ENCODE results near the gene KMT2E.
A peak's percentile ranks its signal among the peaks of the same experiment; 100 is the strongest.

Gene KMT2E

DNA sequence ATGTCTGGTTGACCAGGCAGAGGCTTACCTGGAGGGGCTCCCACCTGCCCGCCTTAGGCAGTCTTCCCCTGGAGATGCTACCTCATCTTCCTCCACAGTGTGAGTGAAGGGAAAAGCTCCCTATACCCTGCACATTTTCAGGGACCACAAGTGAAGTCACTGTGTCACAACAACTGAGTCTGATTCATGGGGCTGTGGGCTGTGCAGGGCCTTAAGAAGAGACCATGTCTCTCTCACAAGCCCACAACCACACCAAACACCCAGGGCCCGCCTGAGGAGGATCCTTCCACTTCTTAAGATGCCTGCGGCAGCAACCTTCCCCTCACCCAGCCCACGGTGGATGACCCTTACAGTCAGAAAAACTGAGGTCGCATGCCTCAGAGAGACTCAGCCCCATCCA is 118.3 kb downstream of the KMT2E start:
- DNase-seq, result no peak

DNA sequence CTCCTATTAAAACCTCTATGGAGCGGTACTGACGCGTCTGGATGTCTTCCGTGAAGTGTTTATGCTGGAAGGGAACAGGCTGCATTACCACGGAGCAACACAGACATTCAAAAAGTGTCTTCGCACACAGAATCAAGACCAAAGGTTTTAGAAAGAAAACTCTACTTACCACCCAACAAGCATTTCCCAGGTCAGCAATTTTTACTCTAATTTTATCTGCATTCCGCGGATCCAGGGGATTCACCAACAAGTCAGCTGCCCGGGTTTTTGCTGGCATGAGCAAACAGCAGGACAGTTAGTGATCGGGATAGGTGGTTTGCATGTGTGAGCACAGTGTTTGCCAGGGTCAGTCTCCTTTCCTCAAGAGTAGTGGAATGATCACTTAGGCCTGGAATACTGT is 118.8 kb downstream of the KMT2E start:
- DNase-seq, result no peak

DNA sequence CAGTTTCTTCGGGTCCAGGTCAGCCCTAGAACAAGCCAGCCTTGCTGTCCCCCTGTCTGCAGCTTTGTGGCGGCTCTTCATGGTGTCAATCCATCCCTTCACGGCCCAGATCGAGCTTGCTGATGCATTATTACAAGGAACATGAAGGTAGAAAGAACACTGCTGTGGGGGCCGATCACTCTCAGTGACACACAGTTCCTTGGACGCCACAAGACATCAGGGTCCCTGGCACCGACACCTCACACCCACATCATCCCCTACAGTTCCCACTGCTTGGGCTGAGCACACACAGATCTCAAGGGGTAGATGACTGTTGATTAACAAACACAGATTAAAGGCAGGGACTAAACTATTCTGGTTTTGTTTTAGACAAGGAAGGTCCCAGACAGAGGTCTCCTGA is 119.4 kb downstream of the KMT2E start:
- no peak for DNase-seq

DNA sequence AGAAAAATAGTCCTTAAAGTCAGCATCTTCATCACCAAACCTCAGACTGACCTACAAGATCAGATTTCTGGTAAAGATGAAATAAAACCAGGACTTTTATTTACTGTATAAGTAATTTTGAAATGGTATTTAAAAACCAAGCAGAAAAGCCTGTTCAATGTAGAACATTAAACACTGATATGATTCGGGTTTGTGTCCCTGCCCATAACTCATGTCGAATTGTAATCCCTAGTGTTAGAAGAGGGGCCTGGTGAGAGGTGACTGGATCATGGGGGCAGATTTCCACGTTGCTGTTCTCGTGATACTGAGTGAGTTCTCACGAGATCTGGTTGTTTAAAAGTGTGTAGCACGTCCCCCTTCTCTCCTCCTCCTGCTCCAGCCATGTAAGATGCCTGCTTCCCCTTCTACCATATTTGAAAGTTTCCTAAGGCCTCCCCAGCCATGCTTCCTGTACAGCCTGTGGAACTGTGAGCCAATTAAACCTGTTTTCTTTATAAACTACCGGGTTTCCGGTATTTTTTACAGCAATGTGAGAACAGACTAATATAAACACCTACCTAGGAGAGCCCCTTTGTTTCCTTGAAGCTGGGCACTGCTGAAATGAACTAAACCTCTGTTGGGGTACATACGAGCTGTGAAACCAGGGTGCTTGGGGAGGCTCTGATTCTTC is 120.1 kb downstream of the KMT2E start:
- DNase-seq, result no peak

DNA sequence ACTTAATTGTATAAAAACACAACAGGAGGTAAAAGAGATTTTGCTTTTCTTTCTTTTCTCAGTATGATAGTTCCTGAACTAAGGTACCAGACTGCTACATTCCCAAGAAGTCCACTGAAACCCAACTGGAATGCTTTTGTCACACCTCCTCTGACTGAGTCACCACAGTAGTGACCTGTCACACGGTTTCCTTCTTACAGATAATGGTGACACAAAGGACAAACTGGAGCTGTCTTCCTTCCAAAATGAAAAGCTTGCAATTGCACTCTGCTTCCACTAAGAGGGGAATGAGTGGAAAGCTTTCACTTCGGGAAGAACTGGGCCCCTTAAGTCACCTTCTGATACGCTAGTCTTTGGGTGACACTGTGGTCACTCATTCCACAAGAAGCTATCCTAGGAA is 122.2 kb downstream of the KMT2E start:
- DNase-seq, result no peak

DNA sequence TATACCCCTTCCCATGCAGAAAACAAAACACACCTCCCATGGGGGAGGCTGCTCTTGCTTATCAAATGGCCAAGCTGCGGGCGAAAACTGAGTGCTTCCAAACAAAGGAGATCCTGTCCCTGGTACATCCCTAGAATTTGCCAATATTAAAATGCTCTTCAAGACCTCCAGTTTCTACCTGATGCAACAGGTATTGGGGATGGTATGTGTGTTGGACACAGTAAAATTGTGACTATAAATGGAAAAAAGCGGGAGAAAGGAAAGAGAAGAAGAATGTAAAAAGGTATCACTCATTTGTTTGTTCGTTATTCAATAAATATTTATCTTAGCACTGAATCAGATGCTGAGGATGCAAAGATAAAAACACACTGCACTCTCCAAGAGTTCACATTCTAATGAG is 123.9 kb downstream of the KMT2E start:
- no peak for DNase-seq

DNA sequence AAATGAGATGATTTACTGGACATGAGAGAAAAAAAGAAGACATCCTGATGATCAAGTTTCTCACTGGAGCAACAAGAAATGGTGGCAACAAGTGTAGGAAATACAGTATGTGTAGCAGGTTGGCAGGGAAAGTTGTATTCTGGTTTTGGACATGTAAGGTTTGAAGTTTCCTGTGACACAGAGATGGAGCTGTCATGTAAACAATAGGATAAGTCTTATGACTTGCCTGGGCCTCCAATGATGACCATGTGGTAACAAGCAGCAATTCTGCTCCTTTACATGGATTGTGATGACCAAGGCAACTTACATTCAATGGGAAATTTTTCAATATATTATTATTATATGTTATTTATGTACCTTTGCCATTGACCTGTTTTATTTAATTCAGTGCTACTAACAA is 125.4 kb downstream of the KMT2E start:
- DNase-seq, result no peak

DNA sequence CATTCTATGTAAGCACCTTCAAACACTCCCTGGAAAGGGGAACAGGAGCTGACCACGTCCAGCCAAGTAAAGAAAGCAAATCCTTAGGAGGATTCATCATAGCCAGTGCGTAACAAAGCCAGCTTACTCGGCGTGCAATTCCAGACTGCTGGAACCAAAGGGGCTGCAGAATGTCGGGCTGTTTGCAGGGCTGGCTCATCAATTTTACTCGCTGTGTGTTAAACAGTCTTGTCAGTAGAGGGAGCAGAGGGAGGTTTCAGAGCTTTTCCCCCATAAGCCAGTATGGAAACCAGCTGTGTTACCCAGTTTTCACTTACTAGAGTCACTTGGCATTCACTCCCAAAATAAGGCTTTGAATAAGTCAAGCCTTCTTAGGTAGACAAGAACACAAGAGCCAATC is 127.1 kb downstream of the KMT2E start:
- peak; percentile 57 for DNase-seq

DNA sequence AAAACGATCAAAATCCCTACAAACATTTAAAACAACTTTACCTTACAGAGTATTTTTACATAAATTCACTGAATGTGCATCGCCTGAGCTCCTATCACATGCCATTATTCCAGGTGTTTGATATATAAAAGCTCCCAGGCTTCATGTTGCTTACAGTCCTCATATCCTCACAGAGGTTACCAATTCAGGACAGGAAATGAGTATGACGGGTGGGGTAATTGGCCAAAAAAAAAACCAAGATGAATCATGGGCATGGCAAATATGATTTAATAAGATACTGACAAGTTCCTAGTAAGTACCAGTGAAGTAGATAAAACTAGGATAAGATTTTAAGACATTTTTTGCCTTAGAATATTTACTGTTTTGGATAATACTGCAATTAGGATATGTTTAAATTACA is 135.8 kb downstream of the KMT2E start:
- peak; percentile 46 for DNase-seq

DNA sequence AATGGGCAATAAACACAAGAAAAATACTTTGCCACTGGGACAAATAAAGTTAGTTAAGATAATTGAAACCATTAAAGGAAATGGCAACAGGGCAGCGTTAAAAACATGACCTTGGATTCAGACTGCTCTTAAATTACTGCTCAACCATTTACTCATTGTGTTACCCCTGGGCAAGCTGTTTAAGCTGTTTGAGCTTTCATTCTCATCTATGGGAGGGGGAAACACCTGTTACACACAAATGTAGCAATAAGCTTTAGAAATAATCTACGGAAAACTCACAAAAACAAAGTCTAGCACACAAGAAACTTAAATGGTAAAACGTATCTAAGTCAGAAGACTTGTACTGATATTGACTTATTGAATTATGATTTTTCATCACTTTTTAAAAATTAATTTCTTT is 137.1 kb downstream of the KMT2E start:
- no peak for DNase-seq

DNA sequence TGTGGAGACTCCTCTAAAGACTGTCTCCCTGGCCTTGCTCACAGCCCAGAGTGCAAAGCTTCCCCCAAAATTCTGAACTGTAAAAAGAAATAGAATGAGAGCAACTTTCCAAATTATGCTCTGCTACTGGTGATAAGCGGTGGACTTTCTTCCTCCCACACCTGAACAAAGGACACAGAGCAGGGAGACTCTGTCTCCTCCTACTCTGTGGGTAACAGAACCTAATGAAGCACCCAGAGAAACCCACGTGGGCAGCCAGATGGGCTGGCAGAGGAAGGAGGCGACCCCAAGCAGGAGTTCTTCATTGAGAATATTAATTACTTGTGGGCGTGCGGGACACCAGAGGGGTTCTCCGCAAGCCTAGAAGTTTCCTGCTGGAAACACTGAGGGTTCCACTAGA is 139.5 kb downstream of the KMT2E start:
- DNase-seq, result no peak

DNA sequence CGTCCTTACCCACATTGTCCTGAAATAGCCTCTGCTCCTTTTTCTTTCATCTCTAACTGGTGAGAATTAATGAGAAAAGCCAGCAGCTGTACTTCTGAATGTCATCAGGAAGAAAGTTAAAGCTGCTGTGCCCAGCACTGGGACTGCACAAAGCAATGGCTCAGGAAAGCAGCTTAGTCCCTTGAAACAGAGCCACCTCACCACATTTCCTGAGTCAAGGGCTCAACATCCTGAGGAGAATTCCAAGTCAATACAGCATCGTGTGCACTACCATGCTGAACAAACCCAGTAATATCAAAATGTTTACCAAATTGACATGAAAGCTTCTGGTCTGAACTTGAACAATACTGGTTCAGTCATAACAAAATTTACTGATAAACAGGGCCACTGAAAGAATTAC is 140.1 kb downstream of the KMT2E start:
- DNase-seq, result no peak

DNA sequence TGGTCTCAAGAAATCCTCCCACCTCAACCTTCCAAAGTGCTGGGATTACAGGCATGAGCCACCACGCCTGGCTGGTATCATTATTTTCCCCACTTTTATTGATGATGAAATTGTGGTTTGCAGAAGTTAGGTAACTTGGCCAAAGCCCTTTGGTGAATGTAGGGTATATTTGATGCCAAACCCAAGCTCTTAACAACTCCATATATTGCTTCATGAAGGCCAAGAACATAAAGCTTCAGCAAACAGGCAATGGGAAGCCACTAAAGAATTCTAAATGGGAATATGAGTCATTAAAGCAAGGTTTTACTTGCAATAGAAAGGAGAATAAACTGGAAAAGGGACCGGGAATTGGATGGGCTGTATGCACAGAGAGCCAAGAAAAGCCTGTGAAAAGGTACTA is 142.7 kb downstream of the KMT2E start:
- DNase-seq, result peak; percentile 44

DNA sequence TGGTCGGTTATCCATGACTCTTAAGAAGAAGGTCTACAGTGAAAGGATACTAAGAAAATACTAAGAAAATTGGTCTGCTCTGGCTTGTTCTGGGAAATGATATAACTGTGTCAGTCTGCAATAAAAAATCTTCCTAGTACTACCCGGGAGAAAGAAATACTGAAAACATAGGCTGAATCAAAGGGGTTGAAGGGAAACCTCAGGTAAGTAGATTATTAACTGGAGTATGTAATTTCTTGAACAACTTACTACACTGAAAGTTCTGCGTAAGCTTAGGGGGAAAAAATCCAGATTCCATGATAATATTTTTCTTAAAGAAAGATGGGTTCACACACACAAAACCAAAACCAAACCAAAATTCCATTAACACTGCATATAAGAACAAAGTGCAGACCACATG is 143.3 kb downstream of the KMT2E start:
- DNase-seq, result no peak

DNA sequence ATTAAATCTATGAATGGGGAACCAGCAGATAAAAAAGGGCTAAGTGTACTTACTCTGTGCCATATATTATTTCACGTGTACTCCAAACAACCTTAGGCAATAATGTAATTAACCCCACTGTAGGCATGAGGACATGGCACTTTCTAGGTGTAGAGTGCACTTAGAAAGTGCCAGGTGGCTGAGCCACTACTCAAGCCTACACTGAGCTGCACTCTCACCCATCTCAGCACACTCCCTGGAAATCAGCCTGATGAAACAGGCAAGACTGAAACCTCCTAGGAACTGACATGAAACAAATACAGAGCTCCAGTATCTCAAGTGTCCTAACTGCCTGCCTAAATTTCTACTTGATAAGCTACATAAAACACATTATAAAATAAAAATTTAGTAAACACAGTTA is 147.4 kb downstream of the KMT2E start:
- no peak for DNase-seq

All from fibroblast of upper back skin (primary cell).